ENCODE results near the gene ATAD3C. TPM values are rescaled to one million over a fixed set of nuclear protein-coding genes. Genes with fewer than 3 reads are reported as not detected.
A peak's percentile ranks its signal among the peaks of the same experiment; 100 is the strongest.
"Not testable (repeated sequence)": the region's sequence is repeated elsewhere in the genome, so short reads cannot be mapped to it uniquely, and the experiment has no call there.

Gene ATAD3C
- total RNA-seq, 1 experiment from 2014 or later = 10.6 TPM

GRCh38 chr1:1510912-1511532, 61.5 kb downstream of the ATAD3C start:
- ATAC-seq = peak; percentile 40
- Histone ChIP-seq H3K9me3 (ENCODE audit: control insufficient read depth, insufficient read depth, low read depth, low read length) (no peaks in the 10 kb centered on the region), H3K27me3 (ENCODE audit: control insufficient read depth, insufficient read depth, low read length) (no peaks in the 10 kb centered on the region), H3K4me3 (ENCODE audit: low read depth in 2 of 2, low read length in 2 of 2) (peak overlapping the region; percentile 74 to 81), H3K27ac (ENCODE audit: low read length) (peak overlapping the region; percentile 95), H3K36me3 (ENCODE audit: control insufficient read depth, insufficient read depth, low read length) (no peaks in the 10 kb centered on the region), H3K4me1 (ENCODE audit: control insufficient read depth, insufficient read depth, low read length) (peaks cover 6% of the 10 kb centered on the region)
- intact Hi-C loops (cut with micrococcal nuclease; ENCODE audit: unreplicated experiment) = no loop called here
- CTCF ChIA-PET = no interaction called here
- TSS peak; percentile 99 for BruUV-seq (replicated peaks)
- no peak for TF ChIP-seq SIN3A (IDR thresholded peaks at IDR 0.05; ENCODE audit: borderline replicate concordance, insufficient read depth, low read depth, low read length)
- no peak for DNase-seq (ENCODE audit: low read depth, low spot score)
- POLR2A ChIA-PET = no interaction called here
- in situ Hi-C loops (cut with HindIII; ENCODE audit: low pct_unique_long_range_greater_than_20kb, low sequenced_read_pairs) = no loop called here

DNA sequence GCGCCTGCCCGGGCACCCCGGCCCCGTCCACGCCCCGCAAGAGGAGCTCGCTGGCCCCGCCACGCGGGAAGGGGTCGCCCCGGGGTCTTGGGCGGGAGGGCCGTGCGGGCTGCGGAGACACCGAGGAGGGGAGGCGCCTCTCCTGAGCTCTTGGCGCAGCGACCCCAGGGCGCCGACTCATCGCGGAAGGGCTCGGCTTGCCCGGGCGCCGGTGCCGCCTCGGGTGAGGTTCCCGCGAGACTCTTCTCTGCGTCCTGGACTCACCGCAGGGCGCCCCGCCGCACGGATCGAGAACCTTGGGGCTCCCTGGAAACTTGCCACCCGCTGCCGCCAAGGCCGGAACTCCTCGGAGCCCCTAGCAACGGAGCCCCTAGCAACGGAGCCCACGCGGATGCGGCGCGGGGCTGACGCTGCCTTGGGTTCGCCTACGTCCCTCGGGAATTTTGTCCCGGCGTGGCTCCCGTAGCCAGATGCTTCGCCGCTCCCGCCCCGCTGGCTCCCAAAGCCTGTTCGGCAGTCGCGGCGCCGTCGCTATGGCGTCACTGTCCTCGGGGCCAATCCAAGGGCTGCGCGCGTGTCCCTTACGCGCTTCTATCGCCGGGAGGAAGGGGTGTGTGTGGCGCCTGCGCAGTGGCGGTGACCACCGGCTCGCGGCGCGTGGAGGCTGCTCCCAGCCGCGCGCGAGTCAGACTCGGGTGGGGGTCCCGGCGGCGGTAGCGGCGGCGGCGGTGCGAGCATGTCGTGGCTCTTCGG, 62.2 kb downstream of the ATAD3C start, which contains the start of gene ATAD3A:
Gene ATAD3A (plus strand): TSS at position 630 of the 753 bp plus-strand sequence. CDS start 107 bp downstream, at position 737.
- CTCF ChIA-PET = no interaction called here
- Histone ChIP-seq H3K27ac (ENCODE audit: low read length) (peak within 1 kb of the TSS; percentile 95), H3K4me3 (ENCODE audit: low read depth in 2 of 2, low read length in 2 of 2) (peak within 1 kb of the TSS; percentile 74 to 81), H3K9me3 (ENCODE audit: control insufficient read depth, insufficient read depth, low read depth, low read length) (no peaks in the 10 kb centered on the region), H3K36me3 (ENCODE audit: control insufficient read depth, insufficient read depth, low read length) (no peaks in the 10 kb centered on the region), H3K27me3 (ENCODE audit: control insufficient read depth, insufficient read depth, low read length) (no peaks in the 10 kb centered on the region), H3K4me1 (ENCODE audit: control insufficient read depth, insufficient read depth, low read length) (peaks cover 6% of the 10 kb centered on the region)
- POLR2A ChIA-PET = no interaction called here
- TF ChIP-seq SIN3A (IDR thresholded peaks at IDR 0.05; ENCODE audit: borderline replicate concordance, insufficient read depth, low read depth, low read length) = peak; percentile 60; the same call in 1 of the 2 replicates
- TF ChIP-seq CTCF (IDR thresholded peaks at IDR 0.05) = no peak
- TF ChIP-seq TCF7L2 (IDR thresholded peaks at IDR 0.05; ENCODE audit: low read depth, low read length) = no peak
- peak in 1 of 2 experiments; percentile 70; a peak in 1 of 4 replicates for TF ChIP-seq REST (IDR thresholded peaks at IDR 0.05; ENCODE audit: insufficient read depth in 1 of 2, low read depth in 2 of 2, low read length in 1 of 2)
- TF ChIP-seq POLR2AphosphoS5 (IDR thresholded peaks at IDR 0.05; ENCODE audit: low read depth, low read length) = peak; percentile 82
- ATAC-seq (peak; percentile 95), DNase-seq (ENCODE audit: low read depth, low spot score) (peak; percentile 82)
- intact Hi-C loops (cut with micrococcal nuclease; ENCODE audit: unreplicated experiment) (no loop called here), in situ Hi-C loops (cut with HindIII; ENCODE audit: low pct_unique_long_range_greater_than_20kb, low sequenced_read_pairs) (no loop called here)
- BruUV-seq (replicated peaks) = no TSS peak

- H3K36me3 ChIP-seq (ENCODE audit: control insufficient read depth, insufficient read depth, low read length); H3K4me1 ChIP-seq (ENCODE audit: control insufficient read depth, insufficient read depth, low read length); H3K27me3 ChIP-seq (ENCODE audit: control insufficient read depth, insufficient read depth, low read length); H3K9me3 ChIP-seq (ENCODE audit: control insufficient read depth, insufficient read depth, low read depth, low read length); CTCF ChIA-PET; in situ Hi-C loops (cut with HindIII; ENCODE audit: low pct_unique_long_range_greater_than_20kb, low sequenced_read_pairs); DNase-seq (ENCODE audit: low read depth, low spot score); H3K27ac ChIP-seq (ENCODE audit: low read length); BruUV-seq (replicated peaks); intact Hi-C loops (cut with micrococcal nuclease; ENCODE audit: unreplicated experiment); POLR2A ChIA-PET: not testable (repeated sequence)
- peak; percentile 24 for ATAC-seq
- peak overlapping the region; percentile 59 to 81 for H3K4me3 ChIP-seq (ENCODE audit: low read depth in 2 of 2, low read length in 2 of 2)
These were observed 62.9 kb downstream of the ATAD3C start for GRCh38 chr1:1512425-1512824.

DNA sequence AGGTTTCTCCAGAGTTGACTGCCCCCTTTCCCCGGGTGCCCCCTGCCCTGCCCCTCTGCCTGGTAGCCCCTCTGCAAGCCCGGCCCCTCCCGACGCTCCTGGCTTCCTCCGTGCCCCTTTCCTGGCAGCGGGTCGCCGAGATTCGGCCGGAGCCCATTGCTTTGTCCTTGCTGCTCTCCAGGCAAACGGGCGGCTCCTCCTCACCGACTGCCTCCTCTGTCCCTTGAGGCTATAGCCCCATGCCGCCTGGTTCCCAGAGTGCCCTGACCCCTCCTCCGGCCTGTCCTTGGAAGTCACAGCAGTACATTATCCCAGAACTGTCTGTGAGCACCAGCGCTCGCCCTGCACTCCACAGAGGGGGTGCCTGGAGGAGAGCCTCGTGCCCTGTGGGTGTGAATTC, 64.2 kb downstream of the ATAD3C start:
- POLR2A ChIA-PET; H3K4me1 ChIP-seq (ENCODE audit: control insufficient read depth, insufficient read depth, low read length); H3K27me3 ChIP-seq (ENCODE audit: control insufficient read depth, insufficient read depth, low read length); in situ Hi-C loops (cut with HindIII; ENCODE audit: low pct_unique_long_range_greater_than_20kb, low sequenced_read_pairs); H3K9me3 ChIP-seq (ENCODE audit: control insufficient read depth, insufficient read depth, low read depth, low read length); DNase-seq (ENCODE audit: low read depth, low spot score); CTCF ChIA-PET; BruUV-seq (replicated peaks); intact Hi-C loops (cut with micrococcal nuclease; ENCODE audit: unreplicated experiment); ATAC-seq; H3K27ac ChIP-seq (ENCODE audit: low read length); H3K36me3 ChIP-seq (ENCODE audit: control insufficient read depth, insufficient read depth, low read length): not testable (repeated sequence)
- H3K4me3 ChIP-seq (ENCODE audit: low read depth in 2 of 2, low read length in 2 of 2) = peak overlapping the region; percentile 20 to 33; a peak in 2 of 4 replicates

DNA sequence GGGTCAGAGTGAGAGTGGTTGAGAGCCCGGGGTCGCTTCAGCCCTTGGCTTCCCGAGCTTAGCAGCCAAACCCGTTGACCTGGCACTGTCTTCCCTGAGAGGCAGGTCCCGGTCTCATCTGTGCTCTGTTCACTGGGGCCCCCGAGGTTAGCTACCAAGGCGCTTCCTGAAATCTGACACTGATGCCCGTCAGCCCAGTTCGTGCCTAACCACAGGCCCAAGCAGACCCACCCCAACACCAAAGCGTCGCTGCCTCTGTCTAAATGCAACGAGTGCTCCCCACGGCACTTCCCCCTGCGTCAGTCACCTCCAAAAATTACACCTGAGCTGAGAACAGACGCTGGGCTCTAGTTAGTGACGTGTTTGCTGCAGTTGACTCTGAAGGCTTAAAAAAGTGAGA, 64.9 kb downstream of the ATAD3C start:
- DNase-seq (ENCODE audit: low read depth, low spot score); H3K4me1 ChIP-seq (ENCODE audit: control insufficient read depth, insufficient read depth, low read length); H3K9me3 ChIP-seq (ENCODE audit: control insufficient read depth, insufficient read depth, low read depth, low read length); in situ Hi-C loops (cut with HindIII; ENCODE audit: low pct_unique_long_range_greater_than_20kb, low sequenced_read_pairs); H3K27ac ChIP-seq (ENCODE audit: low read length); CTCF ChIA-PET; H3K27me3 ChIP-seq (ENCODE audit: control insufficient read depth, insufficient read depth, low read length); H3K36me3 ChIP-seq (ENCODE audit: control insufficient read depth, insufficient read depth, low read length); BruUV-seq (replicated peaks); POLR2A ChIA-PET; H3K4me3 ChIP-seq (ENCODE audit: low read depth in 2 of 2, low read length in 2 of 2); intact Hi-C loops (cut with micrococcal nuclease; ENCODE audit: unreplicated experiment); ATAC-seq: not testable (repeated sequence)

Measured in Panc1 (cell line).